HepG2 (cell line): ENCODE measurements around the gene SLC34A3. TPM values are rescaled to one million over a fixed set of nuclear protein-coding genes. Genes with fewer than 3 reads are reported as not detected.

Experiments
- ELF3 ChIP-seq: IDR thresholded peaks from 2 replicates; pipeline ENCODE4 v1.6.1; 2016; ENCODE audit warnings: missing genetic modification reagents, missing compliant biosample characterization
- ELF4 ChIP-seq: sonication (generic); formaldehyde crosslinking; IDR thresholded peaks from 2 replicates; pipeline ENCODE4 v1.5.0; 2020; ENCODE audit warnings: missing genetic modification reagents, mild to moderate bottlenecking, moderate library complexity, borderline replicate concordance
- FOSL1 ChIP-seq: sonication (generic); formaldehyde crosslinking; IDR thresholded peaks from 2 replicates; pipeline ENCODE4 v1.9.0; 2021; ENCODE audit warnings: missing genetic modification reagents, borderline replicate concordance
- FOXK1 ChIP-seq: sonication (generic); formaldehyde crosslinking; IDR thresholded peaks from 2 replicates; pipeline ENCODE4 v1.4.0; 2020; ENCODE audit warnings: low read depth, missing genetic modification reagents, borderline replicate concordance
- MED8 ChIP-seq: sonication (generic); formaldehyde crosslinking; IDR thresholded peaks from 2 replicates; pipeline ENCODE4 v1.8.1; 2023; ENCODE audit warnings: mild to moderate bottlenecking, missing genetic modification reagents; ENCODE audit not compliant: insufficient replicate concordance
- NFKB2 ChIP-seq: sonication (generic); formaldehyde crosslinking; IDR thresholded peaks from 2 replicates; pipeline ENCODE4 v1.4.0; 2020; ENCODE audit warnings: missing genetic modification reagents, borderline replicate concordance
- NFYB ChIP-seq: sonication (generic); formaldehyde crosslinking; IDR thresholded peaks from 2 replicates; pipeline ENCODE4 v1.4.0; 2020; ENCODE audit warnings: missing genetic modification reagents
- TCF7L2 ChIP-seq: IDR thresholded peaks from 2 replicates; pipeline ENCODE4 v1.6.1; 2011; ENCODE audit warnings: mild to moderate bottlenecking, low read depth, low read length, moderate library complexity
- YEATS2 ChIP-seq: sonication (generic); formaldehyde crosslinking; IDR thresholded peaks from 2 replicates; pipeline ENCODE4 v1.4.0; 2020; ENCODE audit warnings: missing genetic modification reagents, borderline replicate concordance
- ZNF207 ChIP-seq: fragments of 450-650 bp; IDR thresholded peaks from 2 replicates; pipeline ENCODE4 v1.6.1; 2016; ENCODE audit warnings: antibody characterized with exemption, borderline replicate concordance
- ZNF577 ChIP-seq: sonication (generic); formaldehyde crosslinking; IDR thresholded peaks from 2 replicates; pipeline ENCODE4 v1.4.0; 2020; ENCODE audit warnings: mild to moderate bottlenecking, low read depth, missing genetic modification reagents, borderline replicate concordance
- ZNF878 ChIP-seq: sonication (generic); formaldehyde crosslinking; IDR thresholded peaks from 2 replicates; pipeline ENCODE4 v1.8.1; 2023; ENCODE audit warnings: mild to moderate bottlenecking, missing genetic modification reagents, moderate library complexity
- polyA plus RNA-seq, 8 experiments: library from polyadenylated mRNA; depleted of rRNA in 3 of 8; stranded (reverse) in 7 of 8; unstranded in 1 of 8; fragments of >200 nt; fragmentation: Illumina TruSeq in 4 of 8; extraction: Trizol in 4 of 8; gene quantifications; 2 replicates each; pipeline versions ENCODE4 v1.2.1 to v1.2.3, GENCODE V29; 2011 to 2016; ENCODE audit warnings: low read depth in 4 of 8, missing spikeins in 1 of 8, mixed read lengths in 1 of 8; ENCODE audit not compliant: insufficient read depth in 1 of 8
- total RNA-seq, 5 experiments: library from RNA; depleted of rRNA; stranded (reverse); fragments of >200 nt; fragmentation: Illumina TruSeq; extraction: Trizol; gene quantifications; 2 replicates each; pipeline ENCODE4 v1.2.3, GENCODE V29; 2016; ENCODE audit warnings: low read depth in 1 of 5
- TF ChIP-seq, protein P1 (sequence below): sonication (generic); formaldehyde crosslinking; IDR thresholded peaks from 2 replicates; pipeline ENCODE4 v1.8.0; 2022; ENCODE audit warnings: mild to moderate bottlenecking, missing genetic modification reagents, moderate library complexity
- TF ChIP-seq, protein P2 (sequence below): sonication (generic); formaldehyde crosslinking; IDR thresholded peaks from 2 replicates; pipeline ENCODE4 v1.4.0; 2020; ENCODE audit warnings: missing genetic modification reagents, borderline replicate concordance
- TF ChIP-seq, protein P3 (sequence below): sonication (generic); formaldehyde crosslinking; IDR thresholded peaks from 2 replicates; pipeline ENCODE4 v1.5.0; 2020; ENCODE audit warnings: missing genetic modification reagents
- TF ChIP-seq, protein P4 (sequence below): sonication (generic); formaldehyde crosslinking; IDR thresholded peaks from 2 replicates; pipeline ENCODE4 v1.8.0; 2022; ENCODE audit warnings: missing genetic modification reagents, mild to moderate bottlenecking, inconsistent platforms, borderline replicate concordance

SLC34A3 gene
- total and polyA plus RNA-seq, 2 of the 13 experiments (the other 11 are each of a cell fraction or from before 2014, with no cell fraction given): 0.07 to 1.0 TPM

DNA sequence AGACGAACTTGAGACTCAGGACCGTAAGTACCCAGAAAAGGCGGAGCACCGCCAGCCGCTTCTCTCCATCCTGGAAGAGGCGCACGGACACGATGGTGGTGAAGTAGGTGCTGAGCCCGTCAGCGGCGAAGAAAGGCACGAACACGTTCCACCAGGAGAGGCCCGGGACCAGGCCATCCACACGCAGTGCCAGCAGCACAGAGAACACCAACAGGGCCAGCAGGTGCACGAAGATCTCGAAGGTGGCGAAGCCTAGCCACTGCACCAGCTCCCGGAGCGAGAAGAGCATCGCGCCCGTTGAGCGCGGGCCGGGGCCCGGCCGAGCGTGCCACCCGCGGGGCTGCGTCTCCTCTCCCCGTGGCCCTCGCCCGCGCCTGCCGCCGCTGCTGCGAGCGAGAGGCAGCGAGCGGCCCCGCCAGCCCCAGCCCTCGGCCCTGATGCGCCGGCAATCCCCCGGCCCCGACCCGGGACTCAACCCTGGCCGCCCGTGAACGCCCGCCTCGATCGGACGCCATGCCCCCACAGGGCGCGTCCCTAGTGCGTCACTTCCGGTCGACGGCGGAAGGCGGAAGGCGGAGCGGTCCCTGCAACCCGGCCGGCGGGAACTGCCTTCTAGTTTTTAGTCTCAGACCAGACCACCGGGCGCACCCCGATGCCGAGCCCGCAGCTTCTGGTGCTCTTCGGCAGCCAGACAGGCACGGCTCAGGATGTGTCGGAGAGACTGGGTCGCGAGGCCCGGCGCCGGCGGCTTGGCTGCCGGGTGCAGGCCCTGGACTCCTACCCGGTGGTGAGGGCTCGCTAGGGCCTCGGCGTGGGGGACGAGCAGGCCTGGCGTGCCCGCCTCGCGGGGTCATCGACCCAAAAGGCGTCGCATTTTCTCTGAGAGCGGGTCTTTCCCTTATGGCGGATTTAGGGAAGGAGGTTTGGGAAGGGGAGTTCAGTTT is 25.3 kb upstream of the SLC34A3 start, which contains the start of the genes NDOR1 and TMEM203 (continued):
- TF ChIP-seq, protein P1, sequence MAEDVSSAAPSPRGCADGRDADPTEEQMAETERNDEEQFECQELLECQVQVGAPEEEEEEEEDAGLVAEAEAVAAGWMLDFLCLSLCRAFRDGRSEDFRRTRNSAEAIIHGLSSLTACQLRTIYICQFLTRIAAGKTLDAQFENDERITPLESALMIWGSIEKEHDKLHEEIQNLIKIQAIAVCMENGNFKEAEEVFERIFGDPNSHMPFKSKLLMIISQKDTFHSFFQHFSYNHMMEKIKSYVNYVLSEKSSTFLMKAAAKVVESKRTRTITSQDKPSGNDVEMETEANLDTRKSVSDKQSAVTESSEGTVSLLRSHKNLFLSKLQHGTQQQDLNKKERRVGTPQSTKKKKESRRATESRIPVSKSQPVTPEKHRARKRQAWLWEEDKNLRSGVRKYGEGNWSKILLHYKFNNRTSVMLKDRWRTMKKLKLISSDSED: no peak
- TF ChIP-seq, protein P2, sequence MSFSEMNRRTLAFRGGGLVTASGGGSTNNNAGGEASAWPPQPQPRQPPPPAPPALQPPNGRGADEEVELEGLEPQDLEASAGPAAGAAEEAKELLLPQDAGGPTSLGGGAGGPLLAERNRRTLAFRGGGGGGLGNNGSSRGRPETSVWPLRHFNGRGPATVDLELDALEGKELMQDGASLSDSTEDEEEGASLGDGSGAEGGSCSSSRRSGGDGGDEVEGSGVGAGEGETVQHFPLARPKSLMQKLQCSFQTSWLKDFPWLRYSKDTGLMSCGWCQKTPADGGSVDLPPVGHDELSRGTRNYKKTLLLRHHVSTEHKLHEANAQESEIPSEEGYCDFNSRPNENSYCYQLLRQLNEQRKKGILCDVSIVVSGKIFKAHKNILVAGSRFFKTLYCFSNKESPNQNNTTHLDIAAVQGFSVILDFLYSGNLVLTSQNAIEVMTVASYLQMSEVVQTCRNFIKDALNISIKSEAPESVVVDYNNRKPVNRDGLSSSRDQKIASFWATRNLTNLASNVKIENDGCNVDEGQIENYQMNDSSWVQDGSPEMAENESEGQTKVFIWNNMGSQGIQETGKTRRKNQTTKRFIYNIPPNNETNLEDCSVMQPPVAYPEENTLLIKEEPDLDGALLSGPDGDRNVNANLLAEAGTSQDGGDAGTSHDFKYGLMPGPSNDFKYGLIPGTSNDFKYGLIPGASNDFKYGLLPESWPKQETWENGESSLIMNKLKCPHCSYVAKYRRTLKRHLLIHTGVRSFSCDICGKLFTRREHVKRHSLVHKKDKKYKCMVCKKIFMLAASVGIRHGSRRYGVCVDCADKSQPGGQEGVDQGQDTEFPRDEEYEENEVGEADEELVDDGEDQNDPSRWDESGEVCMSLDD (CRISPR knock-in tag): no peak
- no peak for TF ChIP-seq NFYB (CRISPR knock-in tag)
- no peak for TF ChIP-seq TCF7L2
- no peak for TF ChIP-seq ZNF207
- no peak for TF ChIP-seq ZNF577 (CRISPR knock-in tag)
- TF ChIP-seq MED8 (CRISPR knock-in tag): peak; percentile 33
- peak; percentile 95 for TF ChIP-seq YEATS2 (CRISPR knock-in tag)
- TF ChIP-seq FOSL1: no peak
- TF ChIP-seq, protein P3, sequence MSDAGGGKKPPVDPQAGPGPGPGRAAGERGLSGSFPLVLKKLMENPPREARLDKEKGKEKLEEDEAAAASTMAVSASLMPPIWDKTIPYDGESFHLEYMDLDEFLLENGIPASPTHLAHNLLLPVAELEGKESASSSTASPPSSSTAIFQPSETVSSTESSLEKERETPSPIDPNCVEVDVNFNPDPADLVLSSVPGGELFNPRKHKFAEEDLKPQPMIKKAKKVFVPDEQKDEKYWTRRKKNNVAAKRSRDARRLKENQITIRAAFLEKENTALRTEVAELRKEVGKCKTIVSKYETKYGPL (CRISPR knock-in tag): no peak; the same call in 1 of the 2 replicates
- TF ChIP-seq FOXK1: peak; percentile 89; the same call in 1 of the 2 replicates
- TF ChIP-seq ELF4 (CRISPR knock-in tag): no peak
- no peak for TF ChIP-seq ZNF878 (CRISPR knock-in tag)
- TF ChIP-seq ELF3 (CRISPR knock-in tag): peak; percentile 81
- TF ChIP-seq, protein P4, sequence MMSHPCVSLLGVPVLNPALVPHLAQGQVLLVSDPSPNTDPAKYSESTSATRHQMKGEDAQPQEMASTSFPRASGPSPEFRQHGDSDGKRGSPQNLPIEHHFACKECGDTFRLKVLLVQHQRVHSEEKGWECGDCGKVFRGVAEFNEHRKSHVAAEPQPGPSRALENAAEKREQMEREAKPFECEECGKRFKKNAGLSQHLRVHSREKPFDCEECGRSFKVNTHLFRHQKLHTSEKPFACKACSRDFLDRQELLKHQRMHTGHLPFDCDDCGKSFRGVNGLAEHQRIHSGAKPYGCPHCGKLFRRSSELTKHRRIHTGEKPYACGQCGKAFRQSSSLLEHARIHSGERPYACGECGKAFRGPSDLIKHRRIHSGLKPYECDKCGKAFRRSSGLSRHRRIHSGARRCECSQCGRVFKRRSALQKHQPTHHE (CRISPR knock-in tag): peak; percentile 79
- no peak for TF ChIP-seq NFKB2 (CRISPR knock-in tag)
